ENCODE data around the gene SLC6A6. TPM values are rescaled to one million over a fixed set of nuclear protein-coding genes. Genes with fewer than 3 reads are reported as not detected.

SLC6A6 gene
- total RNA-seq, 2 donors from 2014 or later, result 81.5 to 85.9 TPM

DNA sequence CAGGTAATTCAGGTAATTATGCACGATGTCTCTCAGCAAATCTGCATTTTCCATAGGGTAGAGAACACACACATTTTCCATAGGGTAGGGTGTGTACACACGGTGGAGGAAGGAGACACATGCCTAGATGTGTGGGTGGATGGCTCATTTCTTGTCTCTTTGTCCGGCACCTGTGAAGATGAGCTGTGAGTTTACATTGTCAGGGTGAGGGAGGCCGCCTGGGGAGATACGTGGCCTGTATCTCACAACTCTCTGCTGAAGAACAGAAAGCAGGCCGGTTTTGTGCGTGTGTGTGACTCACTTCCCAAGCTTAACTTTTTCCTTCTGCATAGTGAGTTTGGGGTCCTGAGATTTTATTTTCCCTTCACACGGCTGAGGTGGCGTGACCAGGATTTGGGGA lies 60.3 kb downstream of the SLC6A6 start:
- Histone ChIP-seq H3K4me3 (no peak overlapping the region), H3K36me3 (peaks cover 41% of the 10 kb centered on the region), H3K9me3 (no peaks in the 10 kb centered on the region), H3K27me3 (no peaks in the 10 kb centered on the region), H3K4me1 (peaks cover 0 to 40% of the 10 kb centered on the region in 2 donors), H3K27ac (no peak overlapping the region)
- TF ChIP-seq, protein P1, sequence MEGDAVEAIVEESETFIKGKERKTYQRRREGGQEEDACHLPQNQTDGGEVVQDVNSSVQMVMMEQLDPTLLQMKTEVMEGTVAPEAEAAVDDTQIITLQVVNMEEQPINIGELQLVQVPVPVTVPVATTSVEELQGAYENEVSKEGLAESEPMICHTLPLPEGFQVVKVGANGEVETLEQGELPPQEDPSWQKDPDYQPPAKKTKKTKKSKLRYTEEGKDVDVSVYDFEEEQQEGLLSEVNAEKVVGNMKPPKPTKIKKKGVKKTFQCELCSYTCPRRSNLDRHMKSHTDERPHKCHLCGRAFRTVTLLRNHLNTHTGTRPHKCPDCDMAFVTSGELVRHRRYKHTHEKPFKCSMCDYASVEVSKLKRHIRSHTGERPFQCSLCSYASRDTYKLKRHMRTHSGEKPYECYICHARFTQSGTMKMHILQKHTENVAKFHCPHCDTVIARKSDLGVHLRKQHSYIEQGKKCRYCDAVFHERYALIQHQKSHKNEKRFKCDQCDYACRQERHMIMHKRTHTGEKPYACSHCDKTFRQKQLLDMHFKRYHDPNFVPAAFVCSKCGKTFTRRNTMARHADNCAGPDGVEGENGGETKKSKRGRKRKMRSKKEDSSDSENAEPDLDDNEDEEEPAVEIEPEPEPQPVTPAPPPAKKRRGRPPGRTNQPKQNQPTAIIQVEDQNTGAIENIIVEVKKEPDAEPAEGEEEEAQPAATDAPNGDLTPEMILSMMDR (IDR thresholded peaks at IDR 0.05), result no peak
- DNase-seq (ENCODE audit: low spot score), result no peak

DNA sequence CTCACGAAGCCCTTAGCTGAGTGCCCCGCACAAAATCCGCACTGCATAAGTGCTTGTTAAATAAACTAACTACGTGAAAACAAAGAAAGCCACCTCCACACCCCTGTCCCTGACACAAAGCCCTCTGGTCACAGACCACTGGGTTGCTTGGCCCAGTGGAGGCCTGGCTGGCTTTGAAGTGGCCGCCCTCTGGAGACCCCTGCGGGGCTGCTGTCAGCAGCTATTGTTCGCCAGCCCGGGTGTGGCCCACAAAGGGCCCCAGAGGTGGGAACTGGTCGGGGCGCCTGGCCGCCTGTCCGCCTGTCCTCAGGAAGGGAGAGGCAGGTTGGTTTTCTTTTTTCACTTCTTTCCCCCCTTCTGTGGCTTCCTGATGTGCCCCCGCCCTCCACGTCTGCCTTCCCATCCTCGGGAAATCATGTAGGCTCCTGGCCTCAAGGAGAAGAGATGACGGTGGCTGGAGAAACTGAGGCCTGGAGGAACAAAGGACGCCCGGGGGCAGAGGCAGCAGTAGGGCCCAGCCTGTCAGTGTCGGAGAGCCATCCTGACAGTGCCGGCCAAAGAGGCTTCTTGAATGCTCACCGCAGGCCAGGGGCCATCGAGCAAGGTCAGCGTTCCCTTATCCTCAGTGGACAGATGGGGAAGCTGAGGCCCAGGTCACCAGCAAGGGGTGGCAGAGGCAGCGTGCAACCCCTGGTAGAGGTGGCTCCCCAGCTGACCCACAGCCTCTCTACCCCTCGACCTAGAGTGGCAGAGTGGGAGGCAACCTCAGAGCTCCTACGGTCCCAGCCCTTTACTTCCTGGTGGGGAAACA lies 61.1 kb downstream of the SLC6A6 start:
- TF ChIP-seq, protein P1 (IDR thresholded peaks at IDR 0.05), result no peak
- Histone ChIP-seq H3K27me3 (no peaks in the 10 kb centered on the region), H3K36me3 (peaks cover 44% of the 10 kb centered on the region)

DNA sequence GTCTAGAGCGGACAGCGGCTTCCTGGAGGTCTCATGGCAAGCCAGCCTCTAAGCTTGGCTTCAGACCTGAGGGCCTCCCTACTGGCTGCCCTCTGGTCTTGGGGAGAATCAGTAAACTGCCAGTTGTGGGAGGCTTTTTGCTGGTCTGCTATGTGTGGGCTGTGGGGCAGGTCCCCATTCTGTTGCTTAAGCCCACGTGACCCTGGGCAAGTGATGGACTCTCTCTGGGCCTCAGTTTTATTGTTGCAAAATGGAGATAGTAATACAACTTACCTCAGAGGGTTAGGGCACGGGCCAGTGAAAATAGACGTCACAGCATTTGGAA lies 61.7 kb downstream of the SLC6A6 start:
- Histone ChIP-seq H3K36me3 (peaks cover 44% of the 10 kb centered on the region), H3K9me3 (no peaks in the 10 kb centered on the region), H3K27ac (no peak overlapping the region), H3K4me1 (peaks cover 0 to 26% of the 10 kb centered on the region in 2 donors), H3K27me3 (no peaks in the 10 kb centered on the region), H3K4me3 (no peak overlapping the region)
- no peak for DNase-seq (ENCODE audit: low spot score)
- TF ChIP-seq, protein P1 (IDR thresholded peaks at IDR 0.05), result no peak

More for the DNA sequence above, 61.1 kb downstream of the SLC6A6 start:
- Histone ChIP-seq H3K4me3 (no peak overlapping the region), H3K9me3 (no peaks in the 10 kb centered on the region), H3K4me1 (peaks cover 0 to 32% of the 10 kb centered on the region in 2 donors), H3K27ac (no peak overlapping the region)
- DNase-seq (ENCODE audit: low spot score), result no peak

DNA sequence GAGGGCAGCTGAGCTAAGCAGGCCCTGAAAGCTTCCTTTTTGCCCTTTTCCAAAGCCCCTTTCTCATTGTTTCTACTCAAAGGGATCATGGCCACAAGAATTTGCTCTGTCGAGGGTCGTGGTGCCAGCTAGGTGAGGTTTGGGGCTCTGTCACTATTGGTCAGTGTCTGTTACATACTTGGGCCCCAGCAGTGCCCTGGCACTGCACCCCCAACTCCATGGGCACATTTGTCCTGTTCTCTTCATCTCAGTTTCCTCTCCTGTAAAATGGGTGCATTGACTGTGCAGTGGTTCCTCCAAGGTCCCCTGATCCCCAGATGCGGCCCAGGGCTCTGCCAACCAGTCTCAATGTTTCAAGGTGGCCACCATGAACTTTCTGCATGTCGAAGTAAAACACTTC lies 62.1 kb downstream of the SLC6A6 start:
- Histone ChIP-seq H3K4me3 (no peak overlapping the region), H3K27me3 (no peaks in the 10 kb centered on the region), H3K4me1 (peaks cover 0 to 23% of the 10 kb centered on the region in 2 donors), H3K27ac (no peak overlapping the region), H3K9me3 (no peaks in the 10 kb centered on the region), H3K36me3 (peaks cover 45% of the 10 kb centered on the region)
- DNase-seq (ENCODE audit: low spot score), result no peak
- TF ChIP-seq, protein P1 (IDR thresholded peaks at IDR 0.05), result no peak

DNA sequence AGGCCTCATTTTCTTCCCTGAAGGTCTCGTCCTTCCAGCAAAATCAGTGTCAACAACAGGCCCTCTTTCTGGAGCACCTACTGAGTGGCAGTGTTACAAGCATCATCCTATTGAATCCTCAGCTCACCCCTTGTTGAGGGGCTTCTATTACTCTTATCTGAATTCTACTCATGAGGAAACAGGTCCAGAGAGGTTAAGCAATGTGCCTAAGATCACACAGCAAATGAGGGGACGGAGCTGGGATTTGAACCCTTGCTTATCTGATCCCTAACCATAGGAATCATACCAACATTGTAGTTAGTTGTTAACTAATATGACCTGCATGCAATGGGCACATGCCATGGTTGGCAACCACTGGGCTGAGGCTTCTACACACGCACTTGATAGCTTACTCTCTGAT lies 63.0 kb downstream of the SLC6A6 start:
- Histone ChIP-seq H3K27me3 (no peaks in the 10 kb centered on the region), H3K4me1 (peaks cover 0 to 17% of the 10 kb centered on the region in 2 donors), H3K9me3 (no peaks in the 10 kb centered on the region), H3K27ac (no peak overlapping the region), H3K36me3 (peaks cover 41% of the 10 kb centered on the region), H3K4me3 (no peak overlapping the region)
- TF ChIP-seq, protein P1 (IDR thresholded peaks at IDR 0.05), result no peak
- DNase-seq (ENCODE audit: low spot score), result no peak

All from right atrium auricular region (tissue), 2 donors.